Thyroid gland (tissue), 4 donors: ENCODE measurements around the gene S100A4. TPM values are rescaled to one million over a fixed set of nuclear protein-coding genes. Genes with fewer than 3 reads are reported as not detected.
A peak's percentile ranks its signal among the peaks of the same experiment; 100 is the strongest.

Source experiments
- DNase-seq, 2 donors: peaks; one replicate each; pipeline ENCODE4 v3.0.0-alpha.2; 2019
- H3K27ac ChIP-seq, 3 donors: fragments of 200-600 bp; sonication (generic); 1 replicate in 2 of 3; 2 replicates in 1 of 3; pipeline ENCODE4 v1.5.1; 2016 to 2019; ENCODE audit warnings: mild to moderate bottlenecking in 1 of 3, moderate library complexity in 1 of 3
- H3K27me3 ChIP-seq: fragments of 200-600 bp; sonication (generic); one replicate; pipeline ENCODE4 v1.5.1; 2019
- H3K36me3 ChIP-seq, 2 donors: fragments of 200-600 bp; sonication (generic); one replicate each; pipeline ENCODE4 v1.5.1; 2016 to 2019
- H3K4me1 ChIP-seq, 2 donors: fragments of 200-600 bp; sonication (generic); one replicate each; pipeline ENCODE4 v1.5.1; 2017 to 2019
- H3K4me3 ChIP-seq, 3 donors: fragments of 200-600 bp; sonication (generic); replicated peaks in 1 of 3; 1 replicate in 2 of 3; 2 replicates in 1 of 3; pipeline ENCODE4 v1.5.1; 2016; ENCODE audit warnings: mild to moderate bottlenecking in 1 of 3
- H3K9me3 ChIP-seq: fragments of 200-600 bp; sonication (generic); one replicate; pipeline ENCODE4 v1.5.1; 2017
- CTCF ChIP-seq, 6 experiments: fragments of 200-600 bp in 3 of 6; fragments of 450-650 bp in 3 of 6; sonication (generic) in 3 of 6; IDR thresholded peaks; one replicate each; pipeline ENCODE4 v1.5.1; 2016 to 2019; ENCODE audit warnings: antibody characterized with exemption in 6 of 6, mild to moderate bottlenecking in 2 of 6, inconsistent platforms in 1 of 6, moderate library complexity in 1 of 6
- POLR2A ChIP-seq, 2 donors: fragments of 450-650 bp; IDR thresholded peaks; one replicate each; pipeline ENCODE4 v1.6.1; 2017; ENCODE audit warnings: antibody characterized with exemption in 2 of 2, mild to moderate bottlenecking in 2 of 2, moderate library complexity in 1 of 2
- WGBS, 2 donors: methylation state at CpG; one replicate each; pipeline ENCODE4 v1.1.5; 2017; 5-methylcytosine and 5-hydroxymethylcytosine counted together
- intact Hi-C: fragments of 100-400 bp; cut with DNase I; formaldehyde crosslinking; loops from one replicate; pipeline ENCODE4 v1.15.1; 2023
- total RNA-seq, 4 donors: library from RNA; depleted of rRNA; stranded (reverse); fragments of >200 nt; gene quantifications; one replicate each; pipeline ENCODE4 v1.2.3, GENCODE V29; 2016

Gene S100A4
- total RNA-seq, 4 donors from 2014 or later = 57.3 to 251 (median 133) TPM

- TF ChIP-seq CTCF (IDR thresholded peaks at IDR 0.05) = no peak
- no peak for TF ChIP-seq POLR2A (IDR thresholded peaks at IDR 0.05)
These were observed 31.9 kb downstream of the S100A4 start for GRCh38 chr1:153513666-153514065.

GRCh38 chr1:153513023-153513422, 32.6 kb downstream of the S100A4 start:
- Histone ChIP-seq H3K27me3 (no peaks in the 10 kb centered on the region), H3K4me3 (no peak overlapping the region)
- 63 to 71% methylated on average over 3 of the region's 3 CpGs for WGBS, 2 donors

More at GRCh38 chr1:153513666-153514065, 31.9 kb downstream of the S100A4 start:
- WGBS, 2 donors = 93% methylated on average over 7 of the region's 7 CpGs
- intact Hi-C loops = loop anchor here (5.0 kb wide), 1 partner anchor 234 kb away; no protein-coding TSS in a partner anchor
- Histone ChIP-seq H3K27me3 (no peaks in the 10 kb centered on the region), H3K9me3 (no peaks in the 10 kb centered on the region), H3K4me3 (no peak overlapping the region), H3K4me1 (peaks cover 0 to 10% of the 10 kb centered on the region in 2 donors), H3K36me3 (no peaks in the 10 kb centered on the region), H3K27ac (no peak overlapping the region)
- DNase-seq = no peak

GRCh38 chr1:153510984-153511410, 34.6 kb downstream of the S100A4 start:
- Histone ChIP-seq H3K27me3 (no peaks in the 10 kb centered on the region), H3K4me3 (no peak overlapping the region), H3K9me3 (no peaks in the 10 kb centered on the region), H3K36me3 (no peaks in the 10 kb centered on the region), H3K27ac (no peak overlapping the region), H3K4me1 (peaks cover 6 to 24% of the 10 kb centered on the region in 2 donors)
- intact Hi-C loops = loop anchor here (2.0 to 5.0 kb wide), 2 partner anchors 58 to 236 kb away; no protein-coding TSS in a partner anchor
- peak; percentile 83 to 86 for DNase-seq
- no peak for TF ChIP-seq POLR2A (IDR thresholded peaks at IDR 0.05)
- TF ChIP-seq CTCF (IDR thresholded peaks at IDR 0.05) = peak; percentile 69 to 95 (median 92)
- 0% methylated on average over 4 of the region's 7 CpGs for WGBS, 2 donors

More at GRCh38 chr1:153513023-153513422, 32.6 kb downstream of the S100A4 start:
- Histone ChIP-seq H3K4me1 (peaks cover 0 to 10% of the 10 kb centered on the region in 2 donors), H3K36me3 (no peaks in the 10 kb centered on the region), H3K27ac (no peak overlapping the region), H3K9me3 (no peaks in the 10 kb centered on the region)
- intact Hi-C loops = loop anchor here (5.0 kb wide), 1 partner anchor 234 kb away; no protein-coding TSS in a partner anchor
- TF ChIP-seq POLR2A (IDR thresholded peaks at IDR 0.05) (no peak), CTCF (IDR thresholded peaks at IDR 0.05) (no peak)
- no peak for DNase-seq

- TF ChIP-seq POLR2A (IDR thresholded peaks at IDR 0.05) (no peak), CTCF (IDR thresholded peaks at IDR 0.05) (peak in 3 of 6 experiments; percentile 36 to 49 (median 37))
- Histone ChIP-seq H3K4me3 (no peak overlapping the region), H3K27me3 (no peaks in the 10 kb centered on the region), H3K27ac (no peak overlapping the region), H3K36me3 (no peaks in the 10 kb centered on the region), H3K9me3 (no peaks in the 10 kb centered on the region), H3K4me1 (peaks cover 6 to 16% of the 10 kb centered on the region in 2 donors)
- WGBS, 2 donors = 47 to 62% methylated on average over 4 of the region's 4 CpGs
- peak in 1 of 2 donors; percentile 30 for DNase-seq
- intact Hi-C loops = loop anchor here (2.0 to 5.0 kb wide), 2 partner anchors 59 to 237 kb away; no protein-coding TSS in a partner anchor
These were observed 35.8 kb downstream of the S100A4 start for GRCh38 chr1:153509729-153510354.

- whole genome bisulfite sequencing, 2 donors = 86 to 98% methylated on average over 3 of the region's 3 CpGs
- intact Hi-C loops = no loop called here
- Histone ChIP-seq H3K4me1 (peaks cover 6 to 16% of the 10 kb centered on the region in 2 donors), H3K27ac (no peak overlapping the region), H3K27me3 (no peaks in the 10 kb centered on the region), H3K9me3 (no peaks in the 10 kb centered on the region), H3K36me3 (no peaks in the 10 kb centered on the region), H3K4me3 (no peak overlapping the region)
- no peak for TF ChIP-seq POLR2A (IDR thresholded peaks at IDR 0.05)
- no peak for TF ChIP-seq CTCF (IDR thresholded peaks at IDR 0.05)
- no peak for DNase-seq
These were observed 36.6 kb downstream of the S100A4 start for GRCh38 chr1:153509036-153509435.
